ENCODE data around the gene UCKL1.

The UCKL1 gene

GRCh38 chr20:63903796-63904561 is 52.2 kb downstream of the UCKL1 start:
- no peak overlapping the region for H3K27ac ChIP-seq
- TF ChIP-seq CTCF (IDR thresholded peaks at IDR 0.05; ENCODE audit: low read depth, low read length), result no peak
- H3K4me3 ChIP-seq (ENCODE audit: low read depth, low read length), result no peak overlapping the region
- H3K36me3 ChIP-seq, result no peaks in the 10 kb centered on the region
- DNase-seq, result no peak
- H3K27me3 ChIP-seq (ENCODE audit: insufficient read depth, low read depth, severe bottlenecking), result no peaks in the 10 kb centered on the region
- no peaks in the 10 kb centered on the region for H3K9me3 ChIP-seq (ENCODE audit: severe bottlenecking)

- Histone ChIP-seq H3K4me3 (ENCODE audit: low read depth, low read length) (no peak overlapping the region), H3K27me3 (ENCODE audit: insufficient read depth, low read depth, severe bottlenecking) (no peaks in the 10 kb centered on the region), H3K9me3 (ENCODE audit: severe bottlenecking) (no peaks in the 10 kb centered on the region), H3K36me3 (no peaks in the 10 kb centered on the region; the same call in none of the 2 replicates), H3K27ac (peak overlapping the region; percentile 60; the same call in 1 of the 2 replicates)
- TF ChIP-seq CTCF (IDR thresholded peaks at IDR 0.05; ENCODE audit: low read depth, low read length), result no peak
- no peak for DNase-seq
Observed at GRCh38 chr20:63900413-63900812, 55.8 kb downstream of the UCKL1 start.

- no peaks in the 10 kb centered on the region; the same call in none of the 2 replicates for H3K36me3 ChIP-seq
- DNase-seq, result peak; percentile 61
- no peaks in the 10 kb centered on the region for H3K9me3 ChIP-seq (ENCODE audit: severe bottlenecking)
- no peak overlapping the region for H3K4me3 ChIP-seq (ENCODE audit: low read depth, low read length)
- H3K27me3 ChIP-seq (ENCODE audit: insufficient read depth, low read depth, severe bottlenecking), result no peaks in the 10 kb centered on the region
- no peak for TF ChIP-seq CTCF (IDR thresholded peaks at IDR 0.05; ENCODE audit: low read depth, low read length)
- H3K27ac ChIP-seq, result peak overlapping the region; percentile 75
Observed at GRCh38 chr20:63898882-63899558, 57.2 kb downstream of the UCKL1 start.

GRCh38 chr20:63897978-63898561 is 58.1 kb downstream of the UCKL1 start:
- peak overlapping the region; percentile 75 for H3K27ac ChIP-seq
- DNase-seq, result no peak
- no peaks in the 10 kb centered on the region for H3K9me3 ChIP-seq (ENCODE audit: severe bottlenecking)
- TF ChIP-seq CTCF (IDR thresholded peaks at IDR 0.05; ENCODE audit: low read depth, low read length), result no peak
- H3K27me3 ChIP-seq (ENCODE audit: insufficient read depth, low read depth, severe bottlenecking), result no peaks in the 10 kb centered on the region
- no peak overlapping the region for H3K4me3 ChIP-seq (ENCODE audit: low read depth, low read length)
- H3K36me3 ChIP-seq, result no peaks in the 10 kb centered on the region; the same call in none of the 2 replicates

- Histone ChIP-seq H3K36me3 (no peaks in the 10 kb centered on the region; the same call in none of the 2 replicates), H3K9me3 (ENCODE audit: severe bottlenecking) (no peaks in the 10 kb centered on the region), H3K27me3 (ENCODE audit: insufficient read depth, low read depth, severe bottlenecking) (no peaks in the 10 kb centered on the region), H3K4me3 (ENCODE audit: low read depth, low read length) (peak overlapping the region; percentile 62), H3K27ac (peak overlapping the region; percentile 75)
- TF ChIP-seq CTCF (IDR thresholded peaks at IDR 0.05; ENCODE audit: low read depth, low read length), result no peak
- peak; percentile 21 for DNase-seq
Observed at GRCh38 chr20:63896264-63897105, 59.7 kb downstream of the UCKL1 start.
